ENCODE measurements around the gene PRIM2.
"Not testable (repeated sequence)": the region's sequence is repeated elsewhere in the genome, so short reads cannot be mapped to it uniquely, and the experiment has no call there.

PRIM2 gene

GRCh38 chr6:57432157-57432556 is 114.7 kb downstream of the PRIM2 start:
- Histone ChIP-seq H3K9me3 (no peaks in the 10 kb centered on the region), H3K4me1 (no peaks in the 10 kb centered on the region), H3K36me3 (no peaks in the 10 kb centered on the region), H3K27me3 (no peaks in the 10 kb centered on the region), H3K4me3 (ENCODE audit: low read depth, low read length) (no peak overlapping the region)
- no peak for DNase-seq
- TF ChIP-seq, protein P1, sequence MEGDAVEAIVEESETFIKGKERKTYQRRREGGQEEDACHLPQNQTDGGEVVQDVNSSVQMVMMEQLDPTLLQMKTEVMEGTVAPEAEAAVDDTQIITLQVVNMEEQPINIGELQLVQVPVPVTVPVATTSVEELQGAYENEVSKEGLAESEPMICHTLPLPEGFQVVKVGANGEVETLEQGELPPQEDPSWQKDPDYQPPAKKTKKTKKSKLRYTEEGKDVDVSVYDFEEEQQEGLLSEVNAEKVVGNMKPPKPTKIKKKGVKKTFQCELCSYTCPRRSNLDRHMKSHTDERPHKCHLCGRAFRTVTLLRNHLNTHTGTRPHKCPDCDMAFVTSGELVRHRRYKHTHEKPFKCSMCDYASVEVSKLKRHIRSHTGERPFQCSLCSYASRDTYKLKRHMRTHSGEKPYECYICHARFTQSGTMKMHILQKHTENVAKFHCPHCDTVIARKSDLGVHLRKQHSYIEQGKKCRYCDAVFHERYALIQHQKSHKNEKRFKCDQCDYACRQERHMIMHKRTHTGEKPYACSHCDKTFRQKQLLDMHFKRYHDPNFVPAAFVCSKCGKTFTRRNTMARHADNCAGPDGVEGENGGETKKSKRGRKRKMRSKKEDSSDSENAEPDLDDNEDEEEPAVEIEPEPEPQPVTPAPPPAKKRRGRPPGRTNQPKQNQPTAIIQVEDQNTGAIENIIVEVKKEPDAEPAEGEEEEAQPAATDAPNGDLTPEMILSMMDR (IDR thresholded peaks at IDR 0.05; ENCODE audit: low read depth, low read length): no peak

- Histone ChIP-seq H3K27me3 (no peaks in the 10 kb centered on the region), H3K9me3 (no peaks in the 10 kb centered on the region), H3K36me3 (no peaks in the 10 kb centered on the region), H3K4me3 (ENCODE audit: low read depth, low read length) (no peak overlapping the region), H3K4me1 (no peaks in the 10 kb centered on the region)
- TF ChIP-seq, protein P1 (IDR thresholded peaks at IDR 0.05; ENCODE audit: low read depth, low read length): no peak
- no peak for DNase-seq
Observed at GRCh38 chr6:57432919-57433684, 115.7 kb downstream of the PRIM2 start.

DNA sequence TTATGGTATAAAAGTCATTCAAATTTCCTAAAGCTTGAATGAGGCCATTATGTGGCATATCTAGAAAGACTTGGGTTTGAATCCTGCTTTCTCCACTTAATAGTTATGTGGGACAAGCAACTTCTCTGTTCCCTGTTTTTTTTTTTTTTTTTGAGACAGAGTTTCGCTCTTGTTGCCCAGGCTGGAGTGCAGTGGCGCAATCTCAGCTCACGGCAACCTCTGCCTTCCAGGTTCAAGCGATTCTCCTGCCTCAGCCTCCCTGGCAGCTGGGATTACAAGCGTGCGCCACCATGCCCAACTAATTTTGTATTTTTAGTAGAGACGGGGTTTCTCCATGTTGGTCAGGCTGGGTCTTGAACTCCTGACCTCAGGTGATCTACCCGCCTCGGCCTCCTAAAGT is 116.4 kb downstream of the PRIM2 start:
- not testable (repeated sequence) for H3K4me1 ChIP-seq; H3K36me3 ChIP-seq; H3K9me3 ChIP-seq; H3K27me3 ChIP-seq; DNase-seq; H3K4me3 ChIP-seq (ENCODE audit: low read depth, low read length)

- no peaks in the 10 kb centered on the region for H3K9me3 ChIP-seq
- DNase-seq: no peak
Observed at GRCh38 chr6:57434944-57435343, 117.5 kb downstream of the PRIM2 start.

DNA sequence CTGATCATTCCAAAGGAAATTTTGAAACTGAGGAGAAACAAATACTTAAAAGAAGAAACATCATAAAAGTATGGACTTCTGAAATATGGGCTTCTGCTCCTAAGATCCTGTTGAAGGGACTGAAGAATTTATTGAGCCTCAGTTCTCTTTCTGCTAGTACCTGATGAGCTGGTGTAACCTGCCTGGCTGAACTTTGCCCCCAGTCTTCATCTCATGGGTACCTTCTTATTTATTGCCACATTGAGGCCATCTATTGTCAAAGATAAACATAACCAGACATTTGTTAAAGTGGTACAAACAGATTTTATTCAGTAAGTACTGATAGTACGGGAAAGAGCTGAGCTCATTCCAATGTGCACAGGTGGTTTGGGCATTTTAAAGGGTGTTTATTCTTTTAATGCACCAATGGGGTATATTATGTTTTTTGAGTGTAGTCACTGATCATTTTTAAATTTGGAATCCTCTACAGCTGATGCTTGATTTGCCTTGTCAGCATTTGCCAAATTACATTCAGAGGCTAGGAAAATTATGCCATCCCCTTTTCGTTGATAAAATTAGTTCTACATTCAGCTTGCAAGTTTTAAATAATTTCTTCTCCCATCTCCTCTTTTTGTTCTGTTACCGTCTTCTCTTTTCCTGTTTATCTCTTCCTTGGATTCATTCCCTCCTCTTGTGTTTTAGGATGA is 118.2 kb downstream of the PRIM2 start:
- H3K36me3 ChIP-seq: no peaks in the 10 kb centered on the region
- H3K9me3 ChIP-seq: no peaks in the 10 kb centered on the region
- TF ChIP-seq, protein P1 (IDR thresholded peaks at IDR 0.05; ENCODE audit: low read depth, low read length): no peak
- no peaks in the 10 kb centered on the region for H3K27me3 ChIP-seq
- no peak for DNase-seq
- H3K4me3 ChIP-seq (ENCODE audit: low read depth, low read length): no peak overlapping the region
- no peaks in the 10 kb centered on the region for H3K4me1 ChIP-seq

More at GRCh38 chr6:57434944-57435343, 117.5 kb downstream of the PRIM2 start:
- Histone ChIP-seq H3K27me3 (no peaks in the 10 kb centered on the region), H3K36me3 (no peaks in the 10 kb centered on the region), H3K4me3 (ENCODE audit: low read depth, low read length) (no peak overlapping the region), H3K4me1 (no peaks in the 10 kb centered on the region)
- TF ChIP-seq, protein P1 (IDR thresholded peaks at IDR 0.05; ENCODE audit: low read depth, low read length): no peak

DNA sequence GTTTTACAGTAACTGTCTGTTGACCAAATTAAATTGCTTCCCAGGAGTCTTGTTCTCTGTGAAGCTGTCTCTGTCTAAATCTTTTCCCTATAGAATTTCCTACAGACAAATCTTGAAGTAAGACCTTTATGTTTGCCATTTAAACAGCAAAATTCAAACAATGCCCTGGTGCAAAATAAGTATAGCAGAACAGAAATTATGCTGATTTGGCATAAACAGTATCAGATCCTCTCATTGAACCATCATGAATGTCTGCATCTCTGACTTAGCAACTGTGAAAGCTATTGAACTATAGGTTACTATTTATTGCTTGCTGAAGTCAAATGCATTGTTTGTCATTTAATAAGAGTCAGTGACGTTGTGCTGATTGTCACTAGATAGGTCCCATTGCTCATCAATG is 123.3 kb downstream of the PRIM2 start:
- DNase-seq; H3K9me3 ChIP-seq; H3K36me3 ChIP-seq; H3K4me1 ChIP-seq; H3K4me3 ChIP-seq (ENCODE audit: low read depth, low read length); H3K27me3 ChIP-seq: not testable (repeated sequence)

DNA sequence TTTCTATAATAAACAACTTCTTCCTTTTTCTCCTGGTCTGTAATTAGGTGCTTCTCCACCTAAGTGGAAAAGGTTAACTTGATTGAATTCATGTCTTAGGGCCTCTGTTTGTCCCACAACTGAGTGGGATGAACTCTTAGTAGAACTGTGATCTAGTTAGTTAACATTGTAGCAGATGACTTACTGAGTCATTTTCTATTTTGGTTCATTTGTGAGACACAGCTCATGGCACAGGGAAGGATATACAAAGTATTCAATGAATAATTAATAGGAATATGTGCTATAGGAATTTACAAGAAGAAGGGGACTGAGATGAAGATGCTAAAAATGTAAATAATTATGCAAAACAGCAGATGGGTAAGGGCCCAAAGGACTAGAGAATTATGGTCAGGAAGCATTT is 124.7 kb downstream of the PRIM2 start:
- DNase-seq; H3K4me3 ChIP-seq (ENCODE audit: low read depth, low read length); H3K4me1 ChIP-seq; H3K36me3 ChIP-seq; H3K9me3 ChIP-seq; H3K27me3 ChIP-seq: not testable (repeated sequence)

DNA sequence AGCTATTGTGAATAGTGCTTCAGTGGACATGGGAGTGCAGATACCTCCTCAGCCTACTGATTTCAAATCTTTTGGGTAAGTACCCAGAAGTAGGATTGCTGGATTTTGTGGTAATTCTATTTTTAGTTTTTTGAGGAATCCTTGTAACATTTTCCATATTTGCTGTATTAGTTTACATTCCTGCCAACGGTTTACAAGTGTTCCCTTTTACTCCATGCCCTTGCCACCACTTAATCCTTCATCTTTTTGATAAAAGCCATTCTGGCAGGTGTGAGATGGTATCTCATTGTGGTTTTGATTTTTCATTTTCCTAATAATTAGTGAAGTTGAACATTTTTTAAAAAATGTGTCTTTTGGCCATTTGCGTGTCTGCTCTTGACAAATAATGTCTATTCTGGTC is 125.8 kb downstream of the PRIM2 start:
- not testable (repeated sequence) for H3K36me3 ChIP-seq; H3K9me3 ChIP-seq; DNase-seq; H3K4me3 ChIP-seq (ENCODE audit: low read depth, low read length); H3K4me1 ChIP-seq; H3K27me3 ChIP-seq

DNA sequence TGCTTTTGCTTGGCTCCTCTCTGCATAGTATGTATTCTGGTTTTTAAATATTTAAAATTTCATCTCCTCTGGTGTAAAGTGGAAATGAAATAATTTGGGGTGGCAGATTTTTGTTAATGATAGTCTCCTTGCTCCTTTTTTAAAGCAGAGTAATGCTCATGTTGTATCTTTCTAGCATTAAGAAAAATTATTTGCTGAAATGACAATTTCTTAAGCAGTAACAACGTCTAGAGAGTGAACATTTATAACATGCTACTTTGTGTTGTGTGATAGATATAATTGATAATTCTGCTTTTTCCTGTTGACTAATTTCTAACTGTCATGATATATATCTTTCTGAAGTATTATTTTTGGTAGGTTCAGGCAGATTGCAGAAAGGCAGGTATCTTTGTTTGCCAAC is 127.4 kb downstream of the PRIM2 start:
- H3K4me3 ChIP-seq (ENCODE audit: low read depth, low read length); H3K36me3 ChIP-seq; H3K9me3 ChIP-seq: not testable (repeated sequence)

DNA sequence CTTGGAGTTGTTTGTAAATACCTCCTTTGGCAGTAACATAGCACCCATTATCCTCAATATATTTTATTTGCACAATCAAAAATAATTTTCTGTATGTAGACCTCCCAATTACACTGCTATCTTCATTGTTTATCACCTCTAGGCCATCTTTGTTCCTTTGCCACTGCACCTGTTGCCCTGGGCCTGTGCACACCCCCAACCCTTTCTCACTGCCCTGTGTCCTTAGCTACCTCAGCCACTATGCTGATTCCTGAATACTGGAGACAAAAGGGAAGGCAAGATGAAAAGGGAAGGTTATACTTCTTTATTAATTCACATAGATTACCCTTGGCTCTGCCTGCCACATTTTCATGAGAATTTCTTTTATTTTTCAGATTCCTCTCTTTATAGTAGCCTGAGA is 127.9 kb downstream of the PRIM2 start:
- not testable (repeated sequence) for H3K9me3 ChIP-seq; H3K4me3 ChIP-seq (ENCODE audit: low read depth, low read length); DNase-seq; H3K27me3 ChIP-seq; H3K4me1 ChIP-seq; H3K36me3 ChIP-seq

More for the DNA sequence above, 127.4 kb downstream of the PRIM2 start:
- not testable (repeated sequence) for H3K27me3 ChIP-seq, DNase-seq, H3K4me1 ChIP-seq

DNA sequence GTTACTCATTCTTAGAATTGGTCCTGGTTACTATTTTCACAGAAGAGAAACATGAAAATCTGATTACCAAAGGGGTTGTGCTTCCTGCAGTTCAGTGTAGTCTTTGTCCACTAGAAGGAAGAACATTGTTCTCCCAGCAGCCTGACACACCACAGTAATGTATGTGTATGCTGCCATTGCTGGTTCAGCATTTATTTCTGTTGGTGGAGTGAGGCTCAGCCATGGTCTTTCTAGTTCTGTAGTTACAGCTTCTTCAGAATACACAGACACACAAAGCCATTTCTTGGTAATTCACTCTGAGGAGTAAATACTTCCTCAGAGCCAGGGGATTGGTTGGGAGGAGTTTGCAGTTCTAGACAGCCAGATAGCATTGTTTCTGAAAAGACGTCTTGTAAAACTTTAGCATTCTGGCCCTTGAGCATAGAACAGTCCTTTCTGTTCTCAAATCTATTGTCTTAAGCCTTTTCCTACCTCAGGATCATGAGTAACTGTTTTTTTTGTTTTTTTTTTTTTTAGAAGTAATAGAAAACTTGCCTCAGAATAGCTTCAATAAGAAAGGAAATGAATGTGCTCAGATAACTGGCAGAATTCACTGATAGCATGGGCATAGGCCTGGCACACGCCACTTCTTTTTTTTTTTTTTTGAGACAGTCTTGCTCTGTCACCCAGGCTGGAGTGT is 128.5 kb downstream of the PRIM2 start:
- not testable (repeated sequence) for H3K4me1 ChIP-seq; DNase-seq; H3K36me3 ChIP-seq; H3K27me3 ChIP-seq; H3K4me3 ChIP-seq (ENCODE audit: low read depth, low read length); H3K9me3 ChIP-seq
